ENCODE results near the gene HLA-DPB1. TPM values are rescaled to one million over a fixed set of nuclear protein-coding genes. Genes with fewer than 3 reads are reported as not detected.
A peak's percentile ranks its signal among the peaks of the same experiment; 100 is the strongest.

HLA-DPB1 gene
- polyA plus RNA-seq, 4 donors: 16.7 to 20.4 (median 17.2) TPM

- DNase-seq (ENCODE audit: low read depth in 4 of 4, low spot score in 3 of 4): no peak
Measured at GRCh38 chr6:33070909-33071308, 4.9 kb upstream of the HLA-DPB1 start.

DNA sequence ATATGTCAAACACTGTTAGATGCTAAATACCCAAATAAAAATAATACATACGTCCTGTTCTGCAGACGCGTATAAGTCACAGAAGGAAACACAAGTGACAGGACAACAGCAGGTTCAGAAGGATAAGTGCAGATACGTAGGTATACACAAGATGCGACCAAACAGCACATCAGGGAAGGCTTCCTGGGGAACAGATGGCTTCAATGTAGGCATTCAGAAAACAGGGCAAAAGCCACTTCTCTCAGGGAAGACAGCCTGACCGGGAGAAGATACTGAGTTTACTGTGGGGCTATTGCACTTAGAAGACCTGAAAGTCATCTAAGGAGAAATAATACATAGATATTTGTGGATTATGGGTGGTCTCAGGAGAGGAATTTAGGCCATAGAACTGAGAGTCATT lies 4.2 kb upstream of the HLA-DPB1 start:
- no peak for DNase-seq (ENCODE audit: low read depth in 4 of 4, low spot score in 3 of 4)

- DNase-seq (ENCODE audit: low read depth in 4 of 4, low spot score in 3 of 4): no peak
Measured at GRCh38 chr6:33072508-33073100, 3.2 kb upstream of the HLA-DPB1 start.

GRCh38 chr6:33073431-33073871 lies 2.3 kb upstream of the HLA-DPB1 start, which contains the start of gene HLA-DPA1:
Gene HLA-DPA1 (minus strand): TSS chr6:33073649.
- DNase-seq (ENCODE audit: low read depth in 4 of 4, low spot score in 3 of 4): no peak

DNA sequence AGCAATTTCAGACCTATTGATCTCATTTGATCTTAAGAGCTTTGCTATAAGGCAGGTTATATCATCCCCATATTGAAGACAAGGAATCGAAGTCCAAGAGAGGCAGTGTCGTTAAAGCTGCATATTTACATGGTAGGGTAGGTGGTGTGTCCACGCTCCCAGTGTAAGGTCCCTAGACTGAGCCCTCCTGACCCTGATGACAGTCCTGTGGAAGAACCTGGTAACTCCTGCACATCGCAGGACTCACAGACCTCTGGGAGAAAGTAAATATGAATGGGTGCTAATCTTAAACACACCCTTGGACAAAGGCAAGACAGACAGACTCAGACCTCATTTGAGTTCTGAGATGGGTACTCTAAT lies 602 bp upstream of the HLA-DPB1 start:
- no peak for DNase-seq (ENCODE audit: low read depth in 4 of 4, low spot score in 3 of 4)

DNA sequence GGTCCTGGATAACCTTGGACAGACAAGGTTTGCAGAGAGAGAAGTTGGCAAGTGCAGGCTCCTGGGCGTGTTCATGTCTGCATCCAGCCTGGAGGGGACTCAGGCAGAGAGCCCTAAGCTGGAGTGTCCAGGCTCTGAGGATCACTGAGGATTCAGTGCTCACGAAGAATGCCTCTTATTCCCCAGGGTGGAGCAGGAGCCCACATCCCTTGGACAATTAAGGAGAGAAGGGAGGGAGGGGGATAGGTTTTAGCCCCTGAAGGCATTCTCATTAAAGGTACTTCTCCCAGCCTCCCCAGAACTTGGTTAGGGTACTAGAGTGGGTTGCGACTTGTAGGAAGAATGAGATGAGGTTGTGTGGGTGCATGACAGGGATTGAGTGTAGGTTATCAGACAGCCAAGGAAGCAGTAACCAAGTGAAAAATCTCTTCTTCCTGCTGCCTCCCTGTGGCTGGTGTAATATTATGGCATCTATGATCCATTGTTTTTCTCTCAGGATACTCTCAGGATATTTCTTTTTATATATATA lies 680 bp downstream of the HLA-DPB1 start:
- DNase-seq (ENCODE audit: low read depth in 4 of 4, low spot score in 3 of 4): no peak

DNA sequence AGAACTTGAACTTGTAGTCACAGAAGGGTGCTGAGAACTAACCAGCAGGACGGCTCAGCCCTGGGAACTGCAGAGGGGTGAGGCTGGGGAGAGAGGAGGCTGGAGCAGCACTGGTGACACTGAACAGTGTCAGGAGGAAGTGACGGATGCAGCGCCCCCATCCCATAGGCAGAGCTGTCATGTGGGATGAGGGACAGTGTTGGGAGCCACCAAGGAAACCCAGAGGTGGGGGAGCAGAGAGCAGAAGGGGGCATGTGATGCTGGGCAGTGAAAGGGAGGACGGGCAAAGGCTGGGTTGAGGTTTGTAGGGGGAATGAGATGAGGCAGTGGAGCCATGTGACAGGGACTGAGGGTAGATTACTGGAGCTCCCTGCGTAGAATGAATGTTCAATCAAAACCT lies 2.1 kb downstream of the HLA-DPB1 start:
- DNase-seq (ENCODE audit: low read depth in 4 of 4, low spot score in 3 of 4): no peak

- no peak for DNase-seq (ENCODE audit: low read depth in 4 of 4, low spot score in 3 of 4)
Measured at GRCh38 chr6:33078442-33078841, 2.7 kb downstream of the HLA-DPB1 start.

DNA sequence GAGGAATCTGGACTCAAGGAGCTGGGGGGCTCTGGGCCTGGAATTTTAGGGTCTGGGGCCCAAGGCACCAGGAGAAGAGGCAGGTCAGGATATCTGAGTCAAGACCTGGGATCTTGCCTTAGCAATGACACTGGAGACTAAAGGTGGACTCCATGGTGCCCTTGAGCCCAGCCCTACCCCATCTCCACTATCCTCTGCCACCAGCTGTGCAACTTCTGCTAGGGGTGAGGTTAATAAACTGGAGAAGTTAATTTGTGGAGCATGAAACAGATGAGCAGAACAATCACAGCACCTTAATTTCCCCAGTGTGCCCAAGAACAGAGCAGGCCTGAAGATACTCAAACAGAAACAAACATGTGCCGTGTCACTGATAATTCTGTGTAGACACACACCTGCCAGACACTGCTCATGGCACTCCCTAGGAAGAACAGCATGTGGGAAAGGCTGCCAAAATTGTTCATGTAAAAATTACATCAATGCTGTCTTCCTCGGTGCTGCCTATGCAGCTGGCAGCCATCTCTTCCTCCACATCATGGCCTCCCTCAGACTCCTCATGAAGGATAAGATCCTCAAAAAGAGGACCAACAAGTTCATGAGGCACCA lies 3.2 kb downstream of the HLA-DPB1 start:
- no peak for DNase-seq (ENCODE audit: low read depth in 4 of 4, low spot score in 3 of 4)

GRCh38 chr6:33079580-33079979 lies 3.8 kb downstream of the HLA-DPB1 start:
- no peak for DNase-seq (ENCODE audit: low read depth in 4 of 4, low spot score in 3 of 4)

DNA sequence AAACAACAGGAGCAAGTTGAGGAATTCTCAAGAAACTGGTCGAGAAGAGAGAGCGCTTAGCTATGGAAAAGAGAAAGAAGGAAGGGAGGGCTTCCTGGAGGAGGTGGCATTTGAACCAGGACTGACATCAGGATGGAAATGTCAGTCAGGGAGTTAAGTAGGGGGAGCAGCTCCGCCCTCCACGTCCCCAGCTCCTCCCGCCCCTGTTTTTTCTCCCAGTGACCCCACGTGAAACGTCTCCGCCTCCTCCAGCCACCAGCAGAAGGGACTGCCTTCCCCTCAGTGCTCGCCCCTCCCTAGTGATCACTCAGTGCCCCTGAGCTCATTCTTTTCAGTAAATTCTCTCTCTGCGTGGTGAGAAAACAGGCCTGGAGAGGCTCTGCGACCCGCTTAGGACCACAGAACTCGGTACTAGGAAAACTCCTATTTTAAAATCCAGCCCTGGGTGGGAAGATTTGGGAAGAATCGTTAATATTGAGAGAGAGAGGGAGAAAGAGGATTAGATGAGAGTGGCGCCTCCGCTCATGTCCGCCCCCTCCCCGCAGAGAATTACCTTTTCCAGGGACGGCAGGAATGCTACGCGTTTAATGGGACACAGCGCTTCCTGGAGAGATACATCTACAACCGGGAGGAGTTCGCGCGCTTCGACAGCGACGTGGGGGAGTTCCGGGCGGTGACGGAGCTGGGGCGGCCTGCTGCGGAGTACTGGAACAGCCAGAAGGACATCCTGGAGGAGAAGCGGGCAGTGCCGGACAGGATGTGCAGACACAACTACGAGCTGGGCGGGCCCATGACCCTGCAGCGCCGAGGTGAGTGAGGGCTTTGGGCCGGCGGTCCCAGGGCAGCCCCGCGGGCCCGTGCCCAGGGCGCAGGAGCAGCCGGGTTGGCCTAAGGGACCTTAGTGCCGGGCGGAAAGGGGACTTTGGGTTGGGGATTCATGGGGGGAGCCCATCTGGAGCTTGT lies 4.6 kb downstream of the HLA-DPB1 start:
- peak; percentile 49 to 63 (median 56) for DNase-seq (ENCODE audit: low read depth in 4 of 4, low spot score in 3 of 4)

DNA sequence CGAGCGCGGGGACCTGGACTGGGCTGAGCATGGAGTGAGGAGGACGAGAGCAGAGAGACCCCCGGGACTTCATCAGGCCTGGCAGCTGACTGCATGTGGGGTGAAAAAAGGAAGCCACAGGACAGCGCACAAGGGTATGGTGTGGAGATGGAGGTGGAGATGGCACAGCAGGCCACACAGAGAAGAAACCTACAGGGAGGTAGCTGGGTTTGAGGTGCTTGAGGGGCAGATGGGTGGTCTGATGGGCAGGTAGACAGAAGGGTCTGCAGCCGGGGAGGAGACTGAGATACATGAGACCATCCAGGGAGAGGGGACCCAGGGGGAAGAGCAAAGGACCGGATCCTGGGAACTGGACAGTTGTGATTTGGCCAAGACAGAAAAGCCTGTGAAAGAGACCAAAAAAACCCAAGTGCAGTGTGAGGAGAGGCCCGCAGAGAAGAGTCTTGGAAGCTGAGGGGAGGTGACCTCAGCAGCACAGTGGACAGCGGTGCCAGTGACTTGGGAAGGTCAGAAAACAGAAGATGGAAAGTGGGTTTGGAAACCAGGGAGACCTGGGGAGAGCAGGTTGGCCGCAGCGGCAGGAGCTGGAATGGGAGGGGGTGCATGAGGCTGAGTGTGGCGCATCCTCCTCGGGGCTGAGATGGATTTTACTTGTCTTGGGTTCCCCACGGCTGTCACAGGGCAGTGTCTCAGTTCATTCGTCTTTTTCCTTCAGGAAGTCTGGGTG lies 5.5 kb downstream of the HLA-DPB1 start:
- peak in 1 of 4 donors; percentile 2 for DNase-seq (ENCODE audit: low read depth in 4 of 4, low spot score in 3 of 4)

DNA sequence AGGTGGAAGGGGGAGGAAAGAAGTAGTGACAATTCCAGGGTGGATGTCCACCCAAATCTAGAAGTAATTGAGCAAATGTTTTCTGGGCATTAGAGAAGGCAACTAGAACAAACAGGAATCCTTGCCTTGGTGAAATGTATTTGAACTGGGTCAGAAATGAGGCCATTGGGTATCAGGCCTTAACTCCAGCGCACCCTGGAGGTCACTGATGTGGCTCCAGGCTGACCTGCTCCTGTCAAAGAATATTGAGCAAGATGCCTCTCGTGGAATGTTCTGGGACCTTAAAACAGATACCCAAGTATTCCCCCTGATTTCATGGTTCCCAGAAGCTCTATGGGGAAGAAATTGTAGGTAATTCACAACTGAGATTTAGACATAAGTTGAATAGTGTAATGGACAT lies 6.9 kb downstream of the HLA-DPB1 start:
- DNase-seq (ENCODE audit: low read depth in 4 of 4, low spot score in 3 of 4): peak in 1 of 4 donors; percentile 44

DNA sequence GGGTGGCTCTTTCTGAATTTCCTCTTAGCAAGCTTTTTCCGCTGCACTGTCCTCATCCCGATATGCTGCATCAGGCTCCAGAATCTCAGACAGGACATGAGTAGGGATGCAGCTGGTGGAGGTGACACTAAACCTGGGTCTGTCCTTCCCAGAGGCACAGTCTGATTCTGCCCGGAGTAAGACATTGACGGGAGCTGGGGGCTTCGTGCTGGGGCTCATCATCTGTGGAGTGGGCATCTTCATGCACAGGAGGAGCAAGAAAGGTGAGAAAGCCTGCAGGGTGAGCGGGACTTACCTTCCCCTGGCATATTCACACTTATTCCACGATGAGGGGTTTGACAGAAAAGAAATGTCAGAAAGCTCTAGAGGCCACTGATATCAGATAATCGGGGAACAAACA lies 9.8 kb downstream of the HLA-DPB1 start:
- no peak for DNase-seq (ENCODE audit: low read depth in 4 of 4, low spot score in 3 of 4)

GRCh38 chr6:33088258-33088930 lies 12.6 kb downstream of the HLA-DPB1 start:
- DNase-seq (ENCODE audit: low read depth in 4 of 4, low spot score in 3 of 4): no peak

DNA sequence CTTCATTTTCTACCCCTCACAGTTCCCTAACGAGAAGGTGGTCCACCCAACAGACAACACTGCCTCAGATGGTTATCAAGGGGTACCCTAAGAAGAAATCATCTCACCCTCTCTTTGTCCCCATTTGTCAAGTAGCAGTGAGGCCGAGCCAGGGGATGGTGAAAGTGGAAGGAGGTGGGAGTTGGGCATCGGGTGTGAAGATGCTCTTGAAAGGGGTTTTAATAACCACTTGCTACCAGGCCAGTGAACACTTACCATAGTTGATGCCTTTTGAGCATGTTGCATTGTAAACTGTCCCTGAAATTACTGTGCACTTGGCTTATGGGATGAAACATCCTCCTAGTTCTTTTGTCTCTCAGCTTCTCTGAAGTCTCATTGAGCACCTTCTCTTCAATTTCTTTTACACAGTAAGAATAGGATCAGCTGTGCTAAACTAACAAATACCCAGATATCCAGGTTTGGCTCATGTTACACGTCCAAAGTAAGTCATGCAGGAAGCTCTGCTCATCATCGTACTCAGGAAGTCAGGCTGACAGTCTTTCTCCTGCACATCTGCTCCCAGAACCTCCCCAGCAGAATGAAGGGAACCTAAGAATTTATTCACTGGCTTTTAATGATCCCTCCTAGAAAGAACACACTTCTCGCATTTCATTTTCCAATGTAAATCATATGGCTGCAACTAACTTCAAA lies 13.3 kb downstream of the HLA-DPB1 start:
- DNase-seq (ENCODE audit: low read depth in 4 of 4, low spot score in 3 of 4): no peak

GRCh38 chr6:33091957-33092356 lies 16.2 kb downstream of the HLA-DPB1 start:
- no peak for DNase-seq (ENCODE audit: low read depth in 4 of 4, low spot score in 3 of 4)

GRCh38 chr6:33092385-33092784 lies 16.6 kb downstream of the HLA-DPB1 start:
- DNase-seq (ENCODE audit: low read depth in 4 of 4, low spot score in 3 of 4): no peak

DNA sequence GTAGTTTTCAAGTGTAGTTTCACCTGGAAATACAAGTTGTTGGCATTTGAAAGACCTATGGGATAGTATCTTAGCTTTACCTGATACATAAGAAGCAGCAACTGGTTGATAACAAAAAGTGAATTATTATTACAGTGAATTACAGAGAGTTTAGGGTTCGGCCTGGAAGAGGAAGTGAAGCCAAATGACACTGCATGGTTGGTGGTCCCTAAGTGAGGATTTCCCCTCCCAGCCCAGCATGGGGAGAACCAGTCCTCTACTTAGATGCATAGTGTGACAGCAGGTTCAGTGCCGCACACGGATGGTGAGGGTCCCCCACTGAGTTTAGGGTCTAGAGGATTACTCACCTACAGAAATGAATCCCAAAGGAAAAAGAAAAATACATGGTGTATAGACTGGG lies 18.1 kb downstream of the HLA-DPB1 start:
- no peak for DNase-seq (ENCODE audit: low read depth in 4 of 4, low spot score in 3 of 4)

Data from left renal pelvis (tissue), 4 donors.